HG02610 (cell line): ENCODE results near the gene AGPS.

Experiments used
- ATAC-seq: cut with Tn5 transposase; IDR thresholded peaks from one replicate; pipeline ENCODE4 v1.9.1; 2021; ENCODE audit warnings: mild to moderate bottlenecking, moderate library complexity; ENCODE audit not compliant: unreplicated experiment

The AGPS gene

GRCh38 chr2:177582000-177582399 lies 189.4 kb downstream of the AGPS start:
- no peak for ATAC-seq

GRCh38 chr2:177584030-177584692 lies 191.6 kb downstream of the AGPS start:
- ATAC-seq: no peak

GRCh38 chr2:177585234-177585863 lies 192.8 kb downstream of the AGPS start:
- ATAC-seq: no peak

GRCh38 chr2:177586154-177586553 lies 193.6 kb downstream of the AGPS start:
- no peak for ATAC-seq

- ATAC-seq: no peak
Measured at GRCh38 chr2:177587371-177587770, 194.8 kb downstream of the AGPS start.

- ATAC-seq: no peak
Measured at GRCh38 chr2:177588671-177589070, 196.1 kb downstream of the AGPS start.

GRCh38 chr2:177589186-177589585 lies 196.6 kb downstream of the AGPS start:
- ATAC-seq: no peak

- no peak for ATAC-seq
Measured at GRCh38 chr2:177592397-177592796, 199.8 kb downstream of the AGPS start.

- no peak for ATAC-seq
Measured at GRCh38 chr2:177592945-177593344, 200.4 kb downstream of the AGPS start.

GRCh38 chr2:177593402-177593801 lies 200.8 kb downstream of the AGPS start:
- ATAC-seq: no peak
